IPS-15b (cell line): ENCODE data around the gene ECE2.

ENCODE experiments used
- H3K27me3 ChIP-seq: one replicate; pipeline ENCODE4 v1.6.1; 2013; ENCODE audit warnings: low read length; ENCODE audit not compliant: control insufficient read depth, insufficient read depth
- H3K36me3 ChIP-seq: one replicate; pipeline ENCODE4 v1.6.1; 2013; ENCODE audit warnings: low read length; ENCODE audit not compliant: control insufficient read depth, insufficient read depth
- H3K4me1 ChIP-seq: one replicate; pipeline ENCODE4 v1.6.1; 2013; ENCODE audit warnings: mild to moderate bottlenecking, low read length; ENCODE audit not compliant: control insufficient read depth, insufficient read depth
- H3K4me3 ChIP-seq: one replicate; pipeline ENCODE4 v1.5.1; 2013; ENCODE audit warnings: low read depth, low read length
- H3K9ac ChIP-seq: one replicate; pipeline ENCODE4 v1.6.1; 2013; ENCODE audit warnings: low read depth, mild to moderate bottlenecking, low read length
- H3K9me3 ChIP-seq: one replicate; pipeline ENCODE4 v1.6.1; 2013; ENCODE audit warnings: mild to moderate bottlenecking, low read length; ENCODE audit not compliant: control insufficient read depth, insufficient read depth

The ECE2 gene

GRCh38 chr3:184242297-184242685 lies 33.5 kb upstream of the ECE2 start:
- H3K9ac ChIP-seq: no peak overlapping the region
- H3K27me3 ChIP-seq: no peaks in the 10 kb centered on the region
- peaks cover 27% of the 10 kb centered on the region for H3K36me3 ChIP-seq
- no peak overlapping the region for H3K4me3 ChIP-seq
- H3K4me1 ChIP-seq: no peaks in the 10 kb centered on the region
- H3K9me3 ChIP-seq: no peaks in the 10 kb centered on the region

- Histone ChIP-seq H3K27me3 (no peaks in the 10 kb centered on the region), H3K4me1 (no peaks in the 10 kb centered on the region), H3K4me3 (peak within 1 kb of the TSS; percentile 92), H3K9ac (peak within 1 kb of the TSS; percentile 99), H3K36me3 (peaks cover 14% of the 10 kb centered on the region), H3K9me3 (no peaks in the 10 kb centered on the region)
These were observed 27.1 kb upstream of the ECE2 start, which contains the start of gene ALG3 for GRCh38 chr3:184248454-184249411. TSS of gene ALG3 (minus strand) at chr3:184248962. CDS start at chr3:184248940, 22 bp downstream.

DNA sequence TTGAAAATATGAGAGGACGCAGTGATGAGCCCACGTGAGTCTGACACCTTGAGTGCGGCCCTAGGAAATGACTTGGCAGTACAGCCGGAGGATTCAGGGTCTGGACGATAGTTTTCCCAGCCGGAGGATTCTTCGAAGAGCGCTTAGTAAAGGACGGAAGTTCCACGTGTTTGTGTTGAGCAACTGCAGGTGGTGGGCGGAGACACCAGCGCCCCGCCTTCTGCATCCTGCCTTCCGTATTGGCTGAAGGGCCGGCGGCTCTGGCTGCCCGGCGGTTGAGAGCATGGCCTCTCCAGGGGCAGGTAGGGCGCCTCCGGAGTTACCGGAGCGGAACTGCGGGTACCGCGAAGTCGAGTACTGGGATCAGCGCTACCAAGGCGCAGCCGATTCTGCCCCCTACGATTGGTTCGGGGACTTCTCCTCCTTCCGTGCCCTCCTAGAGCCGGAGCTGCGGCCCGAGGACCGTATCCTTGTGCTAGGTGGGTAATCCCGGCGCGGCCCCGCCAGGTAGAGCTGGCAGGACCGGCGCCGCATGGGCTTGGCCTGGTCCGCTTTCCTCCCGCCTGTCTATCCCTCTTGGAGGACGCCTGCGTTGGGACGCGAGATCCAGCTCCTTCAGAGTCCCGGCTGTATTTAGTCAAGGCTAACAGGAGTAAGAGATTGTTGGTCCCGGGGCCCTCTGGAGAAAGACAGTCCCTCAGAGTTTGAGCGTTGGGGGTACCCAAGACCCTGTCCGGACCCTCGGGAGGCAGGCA lies 26.2 kb upstream of the ECE2 start, which contains the start of gene EEF1AKMT4:
TSS of gene EEF1AKMT4 (plus strand) at position 261 of the 755 bp plus-strand sequence. CDS start at position 284, 23 bp downstream.
- peak within 1 kb of the TSS; percentile 99 for H3K9ac ChIP-seq
- H3K4me3 ChIP-seq: peak within 1 kb of the TSS; percentile 92
- peaks cover 2% of the 10 kb centered on the region for H3K27me3 ChIP-seq
- no peaks in the 10 kb centered on the region for H3K4me1 ChIP-seq
- no peaks in the 10 kb centered on the region for H3K9me3 ChIP-seq
- peaks cover 10% of the 10 kb centered on the region for H3K36me3 ChIP-seq

DNA sequence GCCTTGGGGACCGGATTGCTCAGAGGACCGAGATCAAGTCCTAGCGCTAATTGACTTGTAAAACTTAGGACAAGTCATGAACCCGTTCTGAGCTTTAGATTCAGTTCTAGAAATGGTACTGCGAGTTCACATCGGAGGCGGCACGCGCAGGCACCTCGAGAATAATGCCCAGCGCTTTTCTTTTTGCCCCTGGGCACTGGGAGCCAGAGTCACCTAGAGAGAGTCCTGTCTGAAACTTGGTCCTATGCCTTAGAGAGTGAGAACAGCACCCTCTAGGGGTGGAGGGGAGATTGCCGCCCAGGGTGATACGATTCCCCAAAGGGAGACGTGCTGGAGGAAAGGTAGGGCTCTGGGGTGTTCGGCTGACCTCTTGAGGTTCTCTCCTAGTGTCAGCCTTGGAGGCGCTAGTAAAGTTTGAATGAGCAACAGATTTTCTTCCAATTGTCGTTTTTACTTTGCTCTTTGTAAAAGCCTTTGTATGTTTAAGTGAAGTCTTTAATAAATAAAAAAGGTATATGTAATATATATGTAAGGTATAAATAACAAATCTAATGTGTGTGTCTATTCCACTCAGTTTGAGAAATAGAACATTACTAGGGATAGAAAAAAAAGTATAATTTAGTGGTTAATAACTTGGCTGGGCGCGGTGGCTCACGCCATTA lies 25.5 kb upstream of the ECE2 start:
- Histone ChIP-seq H3K9ac (peak overlapping the region; percentile 94), H3K4me3 (peak overlapping the region; percentile 92), H3K9me3 (no peaks in the 10 kb centered on the region), H3K36me3 (peaks cover 3% of the 10 kb centered on the region), H3K27me3 (peaks cover 2% of the 10 kb centered on the region), H3K4me1 (no peaks in the 10 kb centered on the region)

- Histone ChIP-seq H3K9ac (no peak overlapping the region), H3K4me1 (no peaks in the 10 kb centered on the region), H3K9me3 (no peaks in the 10 kb centered on the region), H3K36me3 (peaks cover 8% of the 10 kb centered on the region), H3K27me3 (peaks cover 28% of the 10 kb centered on the region), H3K4me3 (no peak overlapping the region)
These were observed 20.4 kb upstream of the ECE2 start for GRCh38 chr3:184255291-184256039.

GRCh38 chr3:184257083-184257915 lies 18.5 kb upstream of the ECE2 start:
- no peaks in the 10 kb centered on the region for H3K9me3 ChIP-seq

DNA sequence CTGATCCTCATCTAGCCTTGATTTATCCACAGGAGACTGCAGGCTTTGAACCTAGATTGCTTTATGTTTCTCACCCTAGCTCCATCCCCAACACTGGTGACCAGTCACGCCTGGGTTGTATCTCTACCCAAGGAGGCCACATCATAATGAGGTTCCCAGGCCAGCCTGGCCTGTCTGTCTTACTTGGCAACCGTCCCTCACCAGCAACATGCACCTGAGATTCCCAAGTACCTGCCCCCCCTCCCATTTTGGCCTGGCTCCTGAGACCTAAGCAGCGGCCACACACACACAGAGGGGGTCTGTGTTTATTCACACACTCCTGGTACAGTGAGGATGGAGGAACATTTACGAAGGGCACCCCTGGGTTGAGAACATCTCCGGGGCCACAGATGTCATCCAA lies 16.9 kb upstream of the ECE2 start:
- no peak overlapping the region for H3K9ac ChIP-seq
- H3K27me3 ChIP-seq: peaks cover 49% of the 10 kb centered on the region
- no peaks in the 10 kb centered on the region for H3K4me1 ChIP-seq
- no peak overlapping the region for H3K4me3 ChIP-seq
- H3K36me3 ChIP-seq: peaks cover 8% of the 10 kb centered on the region
- H3K9me3 ChIP-seq: no peaks in the 10 kb centered on the region

More at GRCh38 chr3:184257083-184257915, 18.5 kb upstream of the ECE2 start:
- H3K27me3 ChIP-seq: peaks cover 36% of the 10 kb centered on the region
- H3K9ac ChIP-seq: no peak overlapping the region
- no peak overlapping the region for H3K4me3 ChIP-seq
- peaks cover 8% of the 10 kb centered on the region for H3K36me3 ChIP-seq
- no peaks in the 10 kb centered on the region for H3K4me1 ChIP-seq

DNA sequence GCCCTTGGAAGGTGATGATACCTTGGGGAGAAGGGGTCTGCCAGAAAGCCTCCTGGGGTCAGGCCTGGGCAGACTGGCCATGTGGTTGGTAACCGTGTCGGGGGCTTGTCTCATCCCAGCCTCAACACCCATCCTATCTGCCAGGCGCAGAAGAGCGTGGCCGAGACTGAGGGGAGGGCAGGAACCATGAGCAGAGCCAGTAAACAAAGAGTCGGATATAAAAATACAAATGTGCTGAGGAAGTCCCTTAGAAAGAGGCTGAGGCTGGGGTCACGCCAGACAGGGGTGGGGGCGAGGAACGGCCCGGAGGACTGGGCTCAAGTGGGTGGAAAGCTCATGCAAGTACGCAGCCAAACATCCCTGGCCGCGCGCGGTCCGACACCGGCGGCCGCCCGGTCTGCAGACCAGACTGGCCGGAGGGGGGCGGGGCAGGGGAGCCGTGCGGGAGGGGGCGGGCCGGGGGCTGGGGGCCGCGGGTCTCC lies 16.4 kb upstream of the ECE2 start:
- Histone ChIP-seq H3K4me3 (no peak overlapping the region), H3K9me3 (no peaks in the 10 kb centered on the region), H3K4me1 (no peaks in the 10 kb centered on the region), H3K27me3 (peaks cover 49% of the 10 kb centered on the region), H3K9ac (no peak overlapping the region), H3K36me3 (peaks cover 8% of the 10 kb centered on the region)

- H3K4me3 ChIP-seq: peak overlapping the region; percentile 74
- H3K4me1 ChIP-seq: no peaks in the 10 kb centered on the region
- no peak overlapping the region for H3K9ac ChIP-seq
- H3K9me3 ChIP-seq: no peaks in the 10 kb centered on the region
- peaks cover 8% of the 10 kb centered on the region for H3K36me3 ChIP-seq
- peaks cover 56% of the 10 kb centered on the region for H3K27me3 ChIP-seq
These were observed 15.7 kb upstream of the ECE2 start for GRCh38 chr3:184259878-184260723.
